GDM1 (cell line): ENCODE measurements around the gene TEX264.

Experiments used
- DNase-seq: peaks from one replicate; lab custom pipeline; 2025; lab: John Stamatoyannopoulos, UW

Gene TEX264

GRCh38 chr3:51675201-51675611, 4.2 kb downstream of the TEX264 start:
- no peak for DNase-seq

- DNase-seq, result no peak
Observed at GRCh38 chr3:51676102-51676640, 5.1 kb downstream of the TEX264 start.

- DNase-seq, result no peak
Observed at GRCh38 chr3:51677358-51677757, 6.3 kb downstream of the TEX264 start.

- no peak for DNase-seq
Observed at GRCh38 chr3:51678186-51678585, 7.1 kb downstream of the TEX264 start.

GRCh38 chr3:51678641-51679040, 7.6 kb downstream of the TEX264 start:
- DNase-seq, result no peak

GRCh38 chr3:51679318-51679717, 8.3 kb downstream of the TEX264 start:
- no peak for DNase-seq

GRCh38 chr3:51679777-51680176, 8.7 kb downstream of the TEX264 start:
- no peak for DNase-seq

- no peak for DNase-seq
Observed at GRCh38 chr3:51680196-51680595, 9.1 kb downstream of the TEX264 start.

GRCh38 chr3:51680663-51681230, 9.7 kb downstream of the TEX264 start:
- no peak for DNase-seq

GRCh38 chr3:51681453-51681852, 10.4 kb downstream of the TEX264 start:
- DNase-seq, result peak; percentile 72

- DNase-seq, result peak; percentile 79
Observed at GRCh38 chr3:51682079-51682478, 11.0 kb downstream of the TEX264 start.

GRCh38 chr3:51682526-51682925, 11.5 kb downstream of the TEX264 start:
- no peak for DNase-seq

GRCh38 chr3:51683566-51683965, 12.5 kb downstream of the TEX264 start:
- no peak for DNase-seq

- DNase-seq, result peak; percentile 16
Observed at GRCh38 chr3:51684971-51685751, 14.1 kb downstream of the TEX264 start.

- no peak for DNase-seq
Observed at GRCh38 chr3:51686056-51686455, 15.0 kb downstream of the TEX264 start.

GRCh38 chr3:51686512-51687215, 15.6 kb downstream of the TEX264 start:
- DNase-seq, result peak; percentile 91

GRCh38 chr3:51687431-51688205, 16.6 kb downstream of the TEX264 start:
- DNase-seq, result no peak

GRCh38 chr3:51688206-51688600, 17.2 kb downstream of the TEX264 start:
- DNase-seq, result no peak

- DNase-seq, result no peak
Observed at GRCh38 chr3:51691021-51691420, 20.0 kb downstream of the TEX264 start.

GRCh38 chr3:51691949-51692348, 20.9 kb downstream of the TEX264 start:
- no peak for DNase-seq

- DNase-seq, result no peak
Observed at GRCh38 chr3:51692980-51693395, 21.9 kb downstream of the TEX264 start.

GRCh38 chr3:51696954-51697353, 25.9 kb downstream of the TEX264 start:
- no peak for DNase-seq
